ENCODE results near the gene PTP4A2.

The PTP4A2 gene

DNA sequence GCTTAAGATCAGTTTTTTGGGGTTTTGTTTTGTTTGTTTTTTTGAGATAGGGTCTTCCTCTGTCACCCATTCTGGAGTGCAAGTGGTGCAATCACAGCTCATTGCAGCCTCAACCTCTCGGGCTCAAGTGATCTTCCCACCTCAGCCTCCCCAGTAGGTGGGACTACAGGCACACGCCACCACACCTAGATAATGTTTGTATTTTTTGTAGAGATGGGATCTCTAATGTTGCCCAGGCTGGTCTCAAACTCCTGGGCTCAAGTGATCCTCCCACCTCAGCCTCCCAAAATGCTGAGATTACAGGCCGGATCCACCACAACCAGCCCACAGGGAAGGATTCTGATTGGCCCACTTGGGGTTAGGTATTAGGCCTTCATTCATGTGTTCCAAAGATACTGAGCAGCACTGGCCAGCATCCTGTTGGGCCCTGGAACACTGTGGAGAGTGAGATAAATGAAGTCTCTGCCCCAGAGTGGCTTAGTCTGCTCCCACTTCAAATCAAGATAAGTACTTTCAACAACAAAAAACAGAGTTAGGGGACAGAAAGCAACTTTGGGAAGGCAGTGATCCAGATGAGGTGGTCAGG lies 54.7 kb downstream of the PTP4A2 start:
- DNase-seq: no peak

- no peak for DNase-seq
Observed at GRCh38 chr1:31881688-31882000, 56.5 kb downstream of the PTP4A2 start.

- peak; percentile 96 for DNase-seq
Observed at GRCh38 chr1:31880957-31881687, 57.0 kb downstream of the PTP4A2 start.

- no peak for DNase-seq
Observed at GRCh38 chr1:31879981-31880608, 58.1 kb downstream of the PTP4A2 start.

- no peak for DNase-seq
Observed at GRCh38 chr1:31878058-31878457, 60.1 kb downstream of the PTP4A2 start.

- no peak for DNase-seq
Observed at GRCh38 chr1:31877544-31877943, 60.6 kb downstream of the PTP4A2 start.

GRCh38 chr1:31875636-31876236 lies 62.4 kb downstream of the PTP4A2 start:
- no peak for DNase-seq

DNA sequence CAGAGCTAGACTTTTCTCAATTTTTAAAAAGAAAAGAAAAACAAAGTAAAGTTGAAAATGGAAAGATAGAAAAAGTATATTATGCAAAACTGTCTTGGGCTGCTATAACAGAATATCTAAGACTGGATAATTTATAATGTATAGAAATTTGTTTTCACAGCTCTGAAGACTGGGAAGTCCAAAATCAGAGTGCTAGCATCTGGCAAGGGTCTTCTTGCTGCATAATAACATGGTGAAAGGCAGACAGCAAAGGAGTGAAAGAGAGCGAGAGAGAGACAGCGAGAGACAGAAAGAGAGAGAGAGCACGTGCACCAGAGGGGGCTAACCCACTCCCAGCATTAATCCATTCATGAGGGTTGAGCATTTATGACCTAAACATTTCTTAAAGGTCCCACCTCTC lies 63.2 kb downstream of the PTP4A2 start:
- no peak for DNase-seq

GRCh38 chr1:31872658-31873636 lies 65.2 kb downstream of the PTP4A2 start:
- no peak for DNase-seq

DNA sequence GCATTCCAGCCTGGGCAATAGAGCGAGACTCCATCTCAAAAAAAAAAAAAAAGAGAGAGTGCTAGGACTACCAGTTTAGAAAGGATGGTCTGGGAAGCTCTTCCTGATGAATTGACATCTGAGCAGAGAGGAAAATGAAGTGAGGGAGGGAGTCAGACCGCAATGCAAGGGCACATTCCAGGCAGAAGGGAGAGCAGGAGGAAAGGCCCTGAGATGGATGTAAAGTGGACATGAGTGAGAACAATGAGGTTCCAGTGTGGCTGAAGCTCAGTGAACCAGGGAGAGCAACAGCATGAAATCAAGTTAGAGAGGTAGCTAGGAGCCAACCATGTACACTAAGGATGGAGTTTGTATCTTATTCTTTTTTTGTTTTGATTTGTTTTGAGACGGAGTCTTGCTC lies 66.5 kb downstream of the PTP4A2 start:
- DNase-seq: no peak

- DNase-seq: no peak
Observed at GRCh38 chr1:31870086-31870736, 68.0 kb downstream of the PTP4A2 start.

GRCh38 chr1:31869449-31869848 lies 68.7 kb downstream of the PTP4A2 start:
- no peak for DNase-seq

GRCh38 chr1:31868862-31869261 lies 69.3 kb downstream of the PTP4A2 start:
- DNase-seq: no peak

- no peak for DNase-seq
Observed at GRCh38 chr1:31867546-31867945, 70.6 kb downstream of the PTP4A2 start.

- DNase-seq: peak; percentile 52
Observed at GRCh38 chr1:31866450-31867032, 71.6 kb downstream of the PTP4A2 start.

- DNase-seq: no peak
Observed at GRCh38 chr1:31865728-31866449, 72.3 kb downstream of the PTP4A2 start.

DNA sequence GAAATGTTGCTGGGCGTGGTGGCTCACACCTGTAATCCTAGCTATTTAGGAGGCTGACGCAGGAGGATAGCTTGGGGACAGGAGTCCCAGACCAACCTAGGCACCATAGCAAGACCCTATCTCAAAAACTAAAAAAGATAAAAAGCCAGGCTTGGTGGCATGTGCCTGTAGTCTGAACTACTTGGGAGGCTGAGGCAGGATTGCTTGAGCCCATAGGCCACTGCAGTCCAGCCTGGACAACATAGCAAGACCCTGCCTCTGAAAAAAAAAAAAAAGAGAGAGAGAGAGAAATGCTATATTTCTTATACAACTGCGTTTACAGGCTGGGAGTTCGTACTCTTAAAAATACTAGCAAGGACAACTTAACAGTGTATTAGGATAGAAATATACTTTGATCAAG lies 76.1 kb downstream of the PTP4A2 start:
- DNase-seq: no peak

DNA sequence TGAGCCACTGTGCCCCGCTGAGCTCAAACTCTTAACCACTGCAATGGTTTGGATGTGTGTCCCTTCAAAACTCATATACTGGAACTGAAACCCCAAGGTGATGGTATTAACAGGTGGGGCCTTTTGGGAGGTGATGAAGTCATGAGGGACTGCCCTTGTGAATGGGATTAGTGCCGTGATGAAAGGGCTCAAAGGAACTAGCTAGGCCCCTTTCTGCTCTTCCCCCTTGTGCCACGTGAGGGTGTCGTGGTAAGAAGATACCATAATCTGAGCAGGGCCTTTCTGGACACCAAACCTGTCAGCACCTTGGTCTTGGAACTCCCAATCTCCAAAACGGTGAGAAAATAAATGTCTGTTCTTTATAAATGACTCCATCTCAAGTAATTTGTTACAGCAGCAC lies 76.8 kb downstream of the PTP4A2 start:
- no peak for DNase-seq

DNA sequence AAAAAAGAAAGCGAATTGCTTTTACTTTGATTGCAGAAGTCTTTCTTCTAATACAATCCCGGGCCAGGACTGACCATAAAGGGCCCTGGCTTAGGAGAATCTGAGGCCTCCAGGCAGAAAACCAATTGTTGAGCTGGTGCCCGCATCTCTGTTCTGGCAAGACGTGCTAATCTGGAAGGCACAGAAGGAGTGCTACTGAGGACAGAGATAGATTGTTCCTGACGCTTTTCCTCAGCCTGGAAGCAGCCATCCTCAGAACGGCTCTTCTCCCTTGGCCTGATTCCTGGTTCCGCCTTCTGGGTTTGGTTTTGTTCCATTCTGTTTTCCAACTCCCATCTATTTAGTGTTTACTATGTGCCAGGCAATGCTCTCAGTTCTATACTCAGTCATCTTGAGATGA lies 77.6 kb downstream of the PTP4A2 start:
- DNase-seq: no peak

- DNase-seq: no peak
Observed at GRCh38 chr1:31859719-31860118, 78.4 kb downstream of the PTP4A2 start.

DNA sequence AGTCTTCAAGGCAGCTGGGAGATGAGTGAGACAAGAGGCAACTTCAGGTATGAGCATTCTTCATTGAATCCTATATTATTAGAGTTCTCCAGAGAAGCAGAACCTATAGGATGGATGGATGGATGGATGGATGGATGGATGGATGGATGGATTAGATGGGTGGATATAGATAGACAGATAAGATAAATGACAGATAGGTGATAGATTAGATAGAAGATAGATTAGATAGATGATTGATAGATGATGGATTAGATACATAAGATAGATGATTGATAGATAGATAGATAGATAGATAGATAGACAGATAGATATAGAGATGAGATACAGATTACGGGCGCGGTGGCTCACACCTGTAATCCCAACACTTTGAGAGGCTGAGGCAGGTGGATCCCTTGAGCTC lies 79.1 kb downstream of the PTP4A2 start:
- no peak for DNase-seq
